Endothelial cell of umbilical vein (primary cell): Measurements from ENCODE around the gene KAT6B. TPM values are rescaled to one million over a fixed set of nuclear protein-coding genes. Genes with fewer than 3 reads are reported as not detected.

Experiments used
- BruUV-seq: library from RNA; stranded (reverse); fragments of 400-500 nt; replicated peaks from 2 replicates; lab custom pipeline; 2021; lab: Mats Ljungman, UMichigan
- CTCF ChIA-PET: fragments of 300-600, 350-600 bp; sonication (Branson Sonifier 250); formaldehyde crosslinking; loops from one replicate; lab custom pipeline; 2021; ENCODE audit warnings: antibody characterized with exemption, inconsistent platforms; lab: Charles Lee
- POLR2A ChIA-PET: fragments of 300-600, 350-600 bp; sonication (Branson Sonifier 250); formaldehyde crosslinking; loops from one replicate; lab custom pipeline; 2021; ENCODE audit warnings: antibody characterized with exemption, inconsistent platforms; lab: Charles Lee
- DNase-seq: peaks from one replicate; pipeline ENCODE4 v3.0.0-alpha.2; 2011; ENCODE audit warnings: low read depth, low spot score
- FAIRE-seq: peaks from 2 replicates; lab custom pipeline; 2011; peaks lifted over from hg19 to GRCh38; lab: Jason Lieb, UNC
- H2AFZ ChIP-seq: 2 replicates; pipeline ENCODE4 v1.6.0; 2012; ENCODE audit warnings: low read depth, low read length, control low read depth, inconsistent platforms
- H3K27ac ChIP-seq: 2 replicates; pipeline ENCODE4 v1.5.1; 2011; ENCODE audit warnings: low read depth, mild to moderate bottlenecking, control low read depth, low read length, moderate library complexity; ENCODE audit not compliant: insufficient read depth
- H3K27me3 ChIP-seq, 2 experiments: 2 replicates each; pipeline versions ENCODE4 v1.6.0 to v1.6.1; 2011; ENCODE audit warnings: low read length in 2 of 2, mixed read lengths in 1 of 2; ENCODE audit not compliant: control insufficient read depth in 2 of 2, insufficient read depth in 2 of 2
- H3K36me3 ChIP-seq, 2 experiments: 2 replicates in 1 of 2; 3 replicates in 1 of 2; pipeline ENCODE4 v1.5.1; 2011; ENCODE audit warnings: low read length in 2 of 2, mild to moderate bottlenecking in 1 of 2, moderate library complexity in 1 of 2; ENCODE audit not compliant: control insufficient read depth in 2 of 2, insufficient read depth in 2 of 2; ENCODE audit errors: extremely low read depth in 1 of 2
- H3K4me1 ChIP-seq: 3 replicates; pipeline ENCODE4 v1.5.1; 2011; ENCODE audit warnings: mild to moderate bottlenecking, low read length; ENCODE audit not compliant: control insufficient read depth, insufficient read depth; ENCODE audit errors: extremely low read depth
- H3K4me2 ChIP-seq: 2 replicates; pipeline ENCODE4 v1.6.1; 2011; ENCODE audit warnings: low read length, control low read depth, mixed read lengths; ENCODE audit not compliant: insufficient read depth
- H3K4me3 ChIP-seq, 3 experiments: fragments of 200-600 bp in 1 of 3; sonication (generic), shearing (Covaris generic) in 1 of 3; replicated peaks in 1 of 3; 2 replicates each; pipeline ENCODE4 v1.5.1; 2011 to 2016; ENCODE audit warnings: control low read depth in 3 of 3, low read length in 3 of 3, mild to moderate bottlenecking in 2 of 3, inconsistent platforms in 1 of 3, low read depth in 1 of 3, moderate library complexity in 1 of 3; ENCODE audit not compliant: insufficient read depth in 1 of 3
- H3K79me2 ChIP-seq: 2 replicates; pipeline ENCODE4 v1.6.0; 2012; ENCODE audit warnings: low read length, inconsistent platforms; ENCODE audit not compliant: control insufficient read depth, insufficient read depth
- H3K9ac ChIP-seq: replicated peaks from 2 replicates; pipeline ENCODE3; 2011; ENCODE audit warnings: low read length, control low read depth; ENCODE audit not compliant: insufficient read depth; ENCODE audit errors: extremely low read depth
- H3K9me1 ChIP-seq: replicated peaks from 3 replicates; pipeline ENCODE4 v1.6.0; 2011; ENCODE audit warnings: mild to moderate bottlenecking, low read length; ENCODE audit not compliant: control insufficient read depth, insufficient read depth; ENCODE audit errors: extremely low read depth
- H3K9me3 ChIP-seq: replicated peaks from 2 replicates; pipeline ENCODE4 v1.5.1; 2012; ENCODE audit warnings: low read length, inconsistent platforms; ENCODE audit not compliant: control insufficient read depth, insufficient read depth
- H4K20me1 ChIP-seq: replicated peaks from 2 replicates; pipeline ENCODE3; 2011; ENCODE audit warnings: mild to moderate bottlenecking, low read length; ENCODE audit not compliant: control insufficient read depth, insufficient read depth; ENCODE audit errors: extremely low read depth
- CTCF ChIP-seq, 2 donors: IDR thresholded peaks; 1 replicate in 1 of 2; 2 replicates in 1 of 2; pipeline ENCODE4 v1.5.1; 2011; ENCODE audit warnings: low read length in 2 of 2, mild to moderate bottlenecking in 2 of 2, moderate library complexity in 2 of 2, control low read depth in 1 of 2, inconsistent platforms in 1 of 2, low read depth in 1 of 2; ENCODE audit not compliant: insufficient read depth in 1 of 2; ENCODE audit errors: extremely low read depth in 1 of 2
- EZH2 ChIP-seq: IDR thresholded peaks from 2 replicates; pipeline ENCODE4 v1.6.1; 2012; ENCODE audit warnings: borderline replicate concordance, low read depth, mild to moderate bottlenecking, moderate library complexity, low read length, inconsistent platforms; ENCODE audit not compliant: severe bottlenecking
- FOS ChIP-seq: IDR thresholded peaks from 2 replicates; pipeline ENCODE4 v1.6.1; 2011; ENCODE audit warnings: mild to moderate bottlenecking, low read length, moderate library complexity, borderline replicate concordance; ENCODE audit not compliant: insufficient read depth
- GATA2 ChIP-seq: IDR thresholded peaks from 2 replicates; pipeline ENCODE4 v1.7.0; 2011; ENCODE audit warnings: low read depth, mild to moderate bottlenecking, moderate library complexity, mixed read lengths, low read length; ENCODE audit not compliant: insufficient read length, insufficient read depth
- JUN ChIP-seq: IDR thresholded peaks from 2 replicates; pipeline ENCODE4 v1.6.1; 2011; ENCODE audit warnings: borderline replicate concordance, low read depth; ENCODE audit not compliant: insufficient read length, insufficient read depth
- MAX ChIP-seq: IDR thresholded peaks from 2 replicates; pipeline ENCODE4 v1.6.1; 2011; ENCODE audit not compliant: insufficient read depth, insufficient read length
- MYC ChIP-seq: IDR thresholded peaks from one replicate; pipeline ENCODE4 v1.6.1; 2011; ENCODE audit warnings: mild to moderate bottlenecking, low read depth, low read length
- POLR2A ChIP-seq: IDR thresholded peaks from 2 replicates; pipeline ENCODE4 v1.6.1; 2012; ENCODE audit warnings: low read depth, mild to moderate bottlenecking, control low read depth, low read length
- POLR2AphosphoS5 ChIP-seq: IDR thresholded peaks from 2 replicates; pipeline ENCODE4 v1.6.1; 2012; ENCODE audit warnings: low read depth, mild to moderate bottlenecking, control low read depth, low read length, moderate library complexity; ENCODE audit not compliant: insufficient read depth
- dilution Hi-C: fragments of 300-500 bp; cut with MboI; formaldehyde crosslinking; loops from one replicate; pipeline ENCODE4 v1.15.0; 2019; ENCODE audit warnings: low sequenced_read_pairs; ENCODE audit not compliant: extremely low pct_ligation_motif_present
- intact Hi-C: fragments of 100-400 bp; cut with micrococcal nuclease; formaldehyde crosslinking; loops from one replicate; pipeline ENCODE4 v1.10.0; 2022
- polyA plus RNA-seq, 4 experiments: library from polyadenylated mRNA; depleted of rRNA in 3 of 4; stranded (reverse) in 3 of 4; unstranded in 1 of 4; fragments of >200 nt; gene quantifications; 2 replicates each; pipeline versions ENCODE4 v1.2.1 to v1.2.3, GENCODE V29; 2011 to 2012; ENCODE audit warnings: missing spikeins in 1 of 4
- total RNA-seq: library from RNA; stranded (reverse); gene quantifications from 2 replicates; pipeline ENCODE4 v1.2.3, GENCODE V29; 2021

KAT6B gene
- total and polyA plus RNA-seq, 2 donors (not counting 3 experiments of a cell fraction or from before 2014, with no cell fraction given): 4.5 to 17.0 TPM

- intact Hi-C loops (no loop called here), dilution Hi-C loops (no loop called here)
- no peak for DNase-seq
- ChIA-PET CTCF (interaction anchor here (1.4 kb wide), 1 partner anchor 10 kb away, joined by 3 read pairs; no protein-coding TSS in a partner anchor), POLR2A (no interaction called here)
- TF ChIP-seq JUN: no peak
- no peak for FAIRE-seq
- Histone ChIP-seq H3K36me3 (no peaks in the 10 kb centered on the region), H3K27me3 (no peaks in the 10 kb centered on the region), H2AFZ (no peak overlapping the region), H3K9ac (no peak overlapping the region), H3K4me1 (no peaks in the 10 kb centered on the region), H3K4me3 (no peak overlapping the region), H4K20me1 (no peaks in the 10 kb centered on the region), H3K9me3 (no peaks in the 10 kb centered on the region), H3K27ac (no peak overlapping the region), H3K4me2 (no peak overlapping the region), H3K79me2 (no peaks in the 10 kb centered on the region), H3K9me1 (no peaks in the 10 kb centered on the region)
- no TSS peak for BruUV-seq
These were observed 111.0 kb downstream of the KAT6B start for GRCh38 chr10:74937266-74937856.

GRCh38 chr10:74944205-74944604, 117.8 kb downstream of the KAT6B start:
- POLR2A ChIA-PET: no interaction called here
- no peak for FAIRE-seq

More at GRCh38 chr10:74944205-74944604, 117.8 kb downstream of the KAT6B start:
- Histone ChIP-seq H3K27me3 (no peaks in the 10 kb centered on the region), H2AFZ (no peak overlapping the region), H4K20me1 (no peaks in the 10 kb centered on the region), H3K4me1 (no peaks in the 10 kb centered on the region), H3K27ac (no peak overlapping the region), H3K9me3 (no peaks in the 10 kb centered on the region), H3K79me2 (no peaks in the 10 kb centered on the region), H3K9me1 (no peaks in the 10 kb centered on the region), H3K4me3 (no peak overlapping the region), H3K4me2 (no peak overlapping the region), H3K9ac (no peak overlapping the region), H3K36me3 (no peaks in the 10 kb centered on the region)
- no peak for TF ChIP-seq GATA2
- no peak for TF ChIP-seq CTCF (IDR thresholded peaks at IDR 0.05; ENCODE audit: extremely low read depth in 1 of 2, insufficient read depth in 1 of 2, low read depth in 1 of 2, low read length in 2 of 2)
- TF ChIP-seq POLR2A: no peak
- TF ChIP-seq MYC: no peak
- no peak for TF ChIP-seq JUN
- TF ChIP-seq FOS: no peak
- no peak for TF ChIP-seq POLR2AphosphoS5
- no peak for TF ChIP-seq EZH2
- no peak for TF ChIP-seq MAX
- intact Hi-C loops: no loop called here
- CTCF ChIA-PET: no interaction called here
- dilution Hi-C loops: no loop called here
- BruUV-seq: no TSS peak
- no peak for DNase-seq
